Frontal cortex (tissue), 4 donors: Measurements from ENCODE around the gene RNF32. TPM values are rescaled to one million over a fixed set of nuclear protein-coding genes. Genes with fewer than 3 reads are reported as not detected.
A peak's percentile ranks its signal among the peaks of the same experiment; 100 is the strongest.
"Not testable (repeated sequence)": the region's sequence is repeated elsewhere in the genome, so short reads cannot be mapped to it uniquely, and the experiment has no call there.

ENCODE experiments used
- DNase-seq, 2 donors: peaks; one replicate each; pipeline ENCODE4 v3.0.0; 2012; ENCODE audit warnings: low spot score in 2 of 2
- FAIRE-seq: peaks from 2 replicates; lab custom pipeline; 2012; peaks lifted over from hg19 to GRCh38; lab: Jason Lieb, UNC
- total RNA-seq: library from RNA; depleted of rRNA; stranded (reverse); fragments of >200 nt; gene quantifications from one replicate; pipeline ENCODE4 v1.2.3, GENCODE V29; 2014
- donor health status: control.
- donor health status: control.
- donor health status: control.

Gene RNF32
- total RNA-seq, 1 donor from 2014 or later = 1.2 TPM

DNA sequence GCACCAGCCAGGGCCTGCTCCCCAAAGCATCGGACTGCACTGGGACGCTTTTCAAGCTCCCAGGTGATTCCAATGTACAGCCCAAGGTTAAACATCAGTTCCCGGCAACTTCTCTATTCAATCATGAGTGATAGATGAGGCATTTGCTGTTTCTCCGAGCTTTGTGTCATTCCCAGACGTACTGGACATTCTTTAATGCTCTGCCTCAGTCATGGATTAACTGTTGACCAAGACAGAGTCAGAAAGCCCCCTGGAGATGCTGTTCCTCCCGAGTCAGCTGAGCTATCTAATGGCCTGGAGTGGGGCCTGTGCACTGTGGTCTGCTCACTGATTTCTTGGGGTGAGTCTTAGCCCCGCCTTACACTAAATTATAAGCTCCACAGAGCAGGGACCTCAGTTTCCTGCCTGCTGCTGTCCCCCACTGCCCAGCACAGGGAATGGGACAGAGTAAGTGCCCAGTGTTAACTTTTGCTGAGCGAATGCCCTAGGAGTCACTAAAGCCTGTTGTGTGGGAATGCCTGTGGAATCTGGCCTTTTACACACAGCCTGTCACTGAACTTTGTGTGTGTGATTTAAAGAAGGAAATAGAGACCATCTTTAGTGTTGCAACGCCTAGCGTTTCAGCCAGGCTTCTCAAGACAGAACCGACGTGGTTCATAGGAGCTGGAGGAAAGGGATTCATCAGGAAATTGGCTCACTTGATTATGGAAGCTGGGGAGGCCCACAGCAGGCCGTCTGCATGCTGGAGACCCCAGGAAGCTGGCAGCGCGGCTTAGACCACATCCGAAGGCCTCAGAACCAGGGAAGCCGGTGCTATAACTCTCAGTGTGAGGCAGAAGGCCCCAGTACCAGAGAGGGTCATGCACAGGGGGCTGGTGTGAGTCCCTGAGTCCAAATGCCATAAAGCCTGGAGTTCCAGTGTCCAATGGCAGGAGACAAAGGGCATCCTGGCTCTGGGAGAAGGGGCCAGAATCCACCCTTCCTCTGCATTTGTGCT is 29.3 kb upstream of the RNF32 start:
- no peak for DNase-seq
- no peak for FAIRE-seq

DNA sequence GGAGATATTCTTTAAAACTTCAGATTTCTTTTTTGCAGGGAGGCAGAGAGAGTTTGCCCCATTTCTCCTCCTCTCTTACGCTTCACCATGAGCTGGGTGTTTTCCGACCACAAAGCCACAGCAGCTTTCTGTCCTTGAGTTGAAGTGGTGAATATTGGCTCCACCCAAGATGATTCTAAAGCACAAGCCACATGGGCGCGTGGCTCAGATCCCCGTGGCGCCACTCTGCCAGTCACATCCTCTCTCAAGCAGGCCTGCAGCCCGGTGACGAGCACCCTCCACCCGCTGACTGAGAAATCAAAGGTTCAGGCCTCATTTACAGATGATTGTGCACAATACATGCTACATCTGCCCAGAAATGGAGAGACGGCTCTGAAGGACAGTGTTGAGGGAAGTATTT is 27.6 kb upstream of the RNF32 start:
- DNase-seq = no peak
- no peak for FAIRE-seq

DNA sequence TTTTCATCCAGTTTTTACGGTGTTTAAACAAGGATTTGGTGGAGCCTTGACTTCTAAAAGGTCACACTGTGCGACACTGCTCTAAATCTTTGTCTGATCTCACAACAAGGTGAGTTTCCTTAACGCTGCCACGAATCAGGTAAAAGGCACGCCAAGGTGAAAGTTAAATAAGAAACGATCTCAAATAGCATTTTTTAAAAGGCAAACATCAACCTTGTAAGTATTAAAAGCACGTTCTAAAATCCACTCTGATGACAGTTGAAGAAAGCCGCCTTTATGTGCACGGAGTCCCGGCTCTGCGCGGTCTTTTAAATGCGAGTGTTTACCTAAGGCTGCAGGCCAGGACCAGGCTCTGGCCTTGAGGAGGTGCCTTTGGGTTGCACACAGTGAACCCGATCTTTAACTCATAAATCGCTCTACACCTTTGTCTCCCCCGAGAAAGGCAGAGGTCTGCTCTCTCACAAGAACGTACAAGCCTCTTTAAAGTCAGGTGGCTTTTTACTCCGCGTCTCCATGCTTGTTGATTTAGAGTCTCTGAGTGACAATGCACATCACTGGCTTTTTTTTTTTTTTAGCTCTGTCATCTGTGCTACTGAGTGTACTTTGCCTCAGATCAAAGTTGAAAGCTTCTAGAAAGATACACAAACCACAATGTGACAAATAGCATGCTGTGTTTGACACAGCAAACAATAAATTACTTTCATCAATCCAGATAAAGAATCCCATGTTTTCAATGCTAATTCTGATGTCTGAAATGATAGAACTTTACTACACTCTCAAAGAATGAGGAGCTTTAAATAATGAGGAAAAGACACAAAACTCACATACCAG is 25.9 kb upstream of the RNF32 start:
- DNase-seq = no peak
- no peak for FAIRE-seq

DNA sequence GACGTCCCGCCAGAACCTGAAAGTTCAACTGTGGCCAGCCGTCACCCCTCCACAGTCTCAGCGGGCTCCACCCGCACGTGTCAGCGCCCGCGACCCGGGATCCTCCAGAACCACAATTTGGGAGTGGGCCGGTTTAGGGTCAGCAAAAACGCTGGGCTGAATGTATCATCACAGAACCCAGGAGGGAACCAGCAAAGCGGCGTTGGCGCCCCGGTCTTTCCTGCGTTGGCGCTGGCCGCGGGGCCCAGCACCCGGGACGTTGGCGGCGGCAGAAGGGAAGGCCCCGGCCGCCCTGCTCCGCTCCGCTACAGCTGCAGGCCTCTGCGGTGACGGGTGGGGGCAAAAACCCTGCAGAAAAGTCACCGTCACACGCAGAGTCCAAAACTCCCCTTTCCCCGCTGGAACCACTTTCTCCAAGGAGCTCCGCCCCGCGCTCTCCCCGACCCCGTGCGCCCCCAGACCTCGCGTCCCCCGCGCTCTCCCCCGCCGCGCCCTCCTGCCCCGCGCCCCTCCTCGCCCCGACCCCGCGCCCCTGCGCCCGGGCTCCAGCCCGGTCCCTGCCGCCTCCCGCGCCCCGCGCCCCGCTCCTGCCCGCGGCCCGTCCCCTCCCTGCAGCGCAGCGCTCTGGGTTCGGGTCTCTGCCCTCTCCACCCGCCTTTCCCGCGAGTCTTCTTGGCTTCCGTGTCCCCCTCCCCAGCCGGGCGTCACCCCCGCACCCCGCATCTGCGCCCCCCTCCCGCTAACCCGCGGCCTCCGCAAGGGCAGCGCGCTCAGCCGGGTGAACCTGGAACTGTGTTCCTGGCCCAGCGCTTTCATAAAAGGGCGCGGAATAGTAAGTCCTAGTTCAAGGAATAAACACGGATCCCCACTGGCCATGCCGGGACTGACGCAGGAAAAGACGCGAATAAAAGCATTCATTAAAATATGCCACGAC is 24.0 kb upstream of the RNF32 start:
- DNase-seq (peak in 1 of 2 donors; percentile 52), FAIRE-seq (no peak)

DNA sequence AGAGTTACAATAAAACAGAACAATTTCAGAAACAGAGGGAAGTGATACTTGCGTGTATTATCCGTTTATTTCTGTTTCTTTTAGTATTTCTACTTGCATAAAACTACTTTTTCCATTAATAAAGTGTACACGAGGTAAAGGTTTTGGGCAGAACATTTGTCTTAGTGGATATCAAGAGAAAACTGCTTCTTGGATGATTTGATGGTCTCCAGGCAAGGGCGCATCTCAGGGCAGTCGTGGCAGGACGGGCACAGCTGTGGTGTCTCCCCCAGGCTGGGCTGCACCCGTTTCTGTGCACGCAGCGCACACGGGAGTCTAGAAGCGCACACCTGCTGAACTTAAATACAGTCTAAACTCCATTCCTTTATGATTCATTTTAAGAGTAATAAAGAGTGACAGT is 23.4 kb upstream of the RNF32 start:
- no peak for DNase-seq
- FAIRE-seq = no peak

DNA sequence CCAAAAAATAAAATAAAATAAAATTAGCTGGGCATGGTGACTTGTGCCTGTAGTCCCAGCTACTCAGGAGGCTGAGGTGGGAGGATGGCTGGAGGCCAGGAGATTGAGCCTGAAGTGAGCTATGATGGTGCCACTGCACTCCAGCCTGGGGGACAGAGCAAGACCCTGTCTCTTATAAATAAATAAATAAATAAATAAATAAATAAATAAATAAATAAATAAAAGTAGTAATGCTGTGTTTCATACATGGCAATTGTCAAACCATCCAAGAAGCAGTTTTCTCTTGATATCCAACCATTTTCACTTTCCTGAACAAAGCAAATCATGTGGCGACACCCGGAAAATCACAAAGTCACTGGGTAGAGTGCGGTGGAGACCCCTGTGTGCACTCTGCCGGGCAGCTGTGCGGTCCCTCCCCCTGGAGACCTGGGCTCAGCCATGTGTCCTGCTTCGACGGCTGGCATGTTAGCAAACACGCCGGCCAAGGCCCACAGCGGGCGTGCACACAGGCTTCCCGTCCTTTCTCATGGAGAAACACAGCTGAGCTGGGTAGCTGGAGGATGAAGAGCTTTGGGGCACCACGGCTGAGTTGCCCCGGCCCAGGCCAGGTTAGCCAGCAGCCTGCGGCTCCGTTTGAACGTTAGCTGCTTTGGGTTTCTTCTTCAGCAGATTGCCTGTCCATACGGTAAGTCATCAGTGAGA is 22.3 kb upstream of the RNF32 start:
- DNase-seq (no peak), FAIRE-seq (no peak)

DNA sequence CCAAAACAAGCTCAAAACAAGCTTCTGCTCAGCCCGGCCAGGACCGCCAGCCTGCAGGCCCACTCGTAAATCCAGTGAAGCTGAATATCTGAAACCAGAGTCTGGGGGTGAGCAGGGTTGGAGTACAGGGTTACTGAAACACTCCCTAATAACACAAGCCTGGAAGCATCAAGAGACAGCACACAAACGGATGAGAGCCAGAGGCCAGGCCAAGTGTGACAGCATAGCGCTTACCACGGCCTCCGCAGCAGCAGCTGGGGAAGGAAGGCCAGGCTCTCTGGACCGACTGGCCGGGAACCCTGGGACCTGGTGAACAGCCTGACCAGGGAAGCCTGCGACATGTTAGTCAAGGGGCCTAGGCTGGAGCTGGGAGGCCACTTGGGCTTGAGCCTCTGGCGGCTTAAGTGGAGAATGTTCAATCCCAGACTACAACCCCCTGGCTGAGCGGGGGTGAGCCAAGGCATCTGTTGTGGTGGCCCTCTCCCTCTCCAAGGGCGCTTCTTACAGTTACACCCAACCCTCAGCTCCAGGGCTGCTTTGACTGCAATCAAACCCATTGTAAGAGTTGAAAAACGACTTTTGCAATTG is 21.7 kb upstream of the RNF32 start:
- FAIRE-seq = no peak

DNA sequence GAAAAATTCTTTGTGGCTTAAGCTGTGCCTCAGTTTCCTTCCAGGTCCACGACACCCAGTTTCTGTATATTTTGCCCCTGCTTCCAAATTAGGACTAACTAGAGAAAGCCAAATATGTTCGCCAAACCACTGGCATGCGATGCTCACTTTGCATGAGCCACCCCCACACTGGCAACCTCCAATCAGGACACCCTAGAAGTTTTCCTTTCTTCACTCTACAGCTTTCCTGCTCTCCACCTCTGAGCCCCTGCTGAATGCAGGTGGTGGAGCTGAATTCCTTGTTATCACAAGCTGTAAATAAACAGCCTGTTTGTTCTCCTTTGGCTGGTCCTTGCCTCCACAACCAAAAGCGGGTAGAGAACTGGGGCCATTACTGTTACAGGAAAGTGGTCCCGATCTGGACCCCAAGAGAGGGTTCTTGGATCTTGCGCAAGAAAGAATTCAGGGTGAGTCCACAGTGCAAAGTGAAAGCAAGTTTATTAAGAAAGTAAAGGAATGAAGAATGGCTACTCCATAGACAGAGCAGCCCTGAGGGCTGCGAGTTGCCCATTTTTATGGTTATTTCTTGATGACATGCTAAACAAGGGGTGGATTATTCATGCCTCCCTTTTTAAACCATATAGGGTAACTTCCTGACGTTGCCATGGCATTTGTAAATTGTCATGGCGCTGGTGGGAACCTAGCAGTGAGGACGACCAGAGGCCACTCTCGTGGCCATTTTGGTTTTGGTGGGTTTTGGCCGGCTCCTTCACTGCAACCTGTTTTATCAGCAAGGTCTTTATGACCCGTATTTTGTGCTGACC is 20.9 kb upstream of the RNF32 start:
- DNase-seq, FAIRE-seq: not testable (repeated sequence)

More for the DNA sequence above, 21.7 kb upstream of the RNF32 start:
- DNase-seq = no peak

DNA sequence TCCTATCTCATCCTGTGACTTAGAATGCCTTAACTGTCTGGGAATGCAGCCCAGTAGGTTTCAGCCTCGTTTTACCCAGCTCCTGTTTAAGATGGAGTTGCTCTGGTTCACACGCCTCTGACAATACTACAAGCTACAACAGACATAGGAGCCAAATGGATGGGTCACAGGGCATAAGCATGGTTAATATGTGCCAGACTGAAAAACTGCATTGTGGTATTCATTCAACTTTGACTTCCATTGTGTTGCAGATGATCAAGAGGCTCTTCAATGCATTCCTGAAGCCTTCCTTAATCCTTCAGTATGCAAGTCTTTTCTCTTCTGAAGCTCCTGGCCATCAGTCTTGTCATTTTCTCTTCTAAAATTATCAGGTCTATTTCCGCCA is 20.3 kb upstream of the RNF32 start:
- no peak for FAIRE-seq
- DNase-seq = no peak

DNA sequence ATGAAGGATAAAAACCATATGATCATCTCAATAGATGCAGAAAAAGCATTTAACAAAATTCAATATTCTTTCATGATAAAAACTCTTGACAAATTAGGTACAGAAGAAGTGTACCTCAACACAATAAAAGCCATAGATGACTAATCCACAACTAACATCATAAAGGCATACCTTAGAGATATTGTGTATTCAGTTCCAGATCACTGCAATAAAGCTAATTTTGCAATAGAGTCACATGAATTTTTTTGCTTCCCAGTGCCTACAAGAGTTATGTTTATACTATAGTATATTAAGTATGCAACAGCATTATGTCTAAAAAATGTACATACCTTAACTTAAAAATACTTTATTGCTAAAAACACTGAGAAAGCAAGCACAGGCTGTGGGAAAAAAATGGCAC is 18.9 kb upstream of the RNF32 start:
- FAIRE-seq = no peak
- no peak for DNase-seq

DNA sequence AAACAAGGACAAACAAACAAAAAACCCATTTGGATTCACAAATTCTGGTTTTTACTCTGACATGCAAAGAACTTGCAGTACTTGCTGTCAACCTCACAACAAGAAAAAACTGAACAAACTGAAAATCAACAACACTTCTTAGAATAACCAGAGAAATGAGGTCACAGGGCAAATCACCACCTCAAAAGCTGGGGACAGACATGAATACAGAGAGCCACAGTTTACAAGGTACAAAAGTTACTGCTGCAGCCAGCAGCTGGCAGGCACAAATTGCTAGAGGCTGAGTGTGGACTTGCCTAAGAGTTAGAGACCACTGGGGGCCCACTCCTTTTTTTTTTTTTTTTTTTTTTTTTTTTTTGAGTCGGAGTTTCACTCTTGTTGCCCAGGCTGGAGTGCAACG is 15.0 kb upstream of the RNF32 start:
- DNase-seq (no peak), FAIRE-seq (no peak)

DNA sequence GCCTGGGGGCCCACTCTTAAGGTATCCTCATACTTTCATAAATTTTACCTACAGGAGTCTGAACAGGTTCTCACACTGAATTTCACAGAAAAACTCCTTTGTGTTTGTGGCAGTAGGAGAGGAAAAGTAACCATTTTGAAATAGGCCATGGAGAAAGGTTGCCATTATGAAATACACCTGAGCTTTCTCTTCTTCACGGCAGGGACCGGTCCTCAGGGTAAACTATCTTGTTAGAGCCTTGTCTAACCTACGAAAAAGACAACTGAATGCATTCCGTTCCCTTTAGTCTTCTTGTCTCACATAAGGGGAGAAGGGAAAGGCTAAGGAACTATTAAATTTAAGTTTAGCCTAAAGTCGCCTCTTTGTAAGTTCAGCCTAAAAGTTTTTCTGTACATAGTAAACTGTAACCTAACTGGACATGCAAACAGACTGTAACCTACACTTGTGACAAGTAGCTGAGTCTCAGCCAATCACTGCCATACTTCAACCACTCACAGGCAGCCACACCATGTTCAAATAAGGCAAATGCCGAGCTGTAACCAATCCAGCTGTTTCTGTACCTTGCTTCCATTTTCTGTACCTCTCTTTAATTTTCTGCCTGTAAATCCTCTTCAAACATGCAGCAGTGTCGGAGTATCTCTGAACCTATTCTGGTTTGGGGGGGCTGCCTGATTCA is 14.2 kb upstream of the RNF32 start:
- FAIRE-seq (no peak), DNase-seq (no peak)

DNA sequence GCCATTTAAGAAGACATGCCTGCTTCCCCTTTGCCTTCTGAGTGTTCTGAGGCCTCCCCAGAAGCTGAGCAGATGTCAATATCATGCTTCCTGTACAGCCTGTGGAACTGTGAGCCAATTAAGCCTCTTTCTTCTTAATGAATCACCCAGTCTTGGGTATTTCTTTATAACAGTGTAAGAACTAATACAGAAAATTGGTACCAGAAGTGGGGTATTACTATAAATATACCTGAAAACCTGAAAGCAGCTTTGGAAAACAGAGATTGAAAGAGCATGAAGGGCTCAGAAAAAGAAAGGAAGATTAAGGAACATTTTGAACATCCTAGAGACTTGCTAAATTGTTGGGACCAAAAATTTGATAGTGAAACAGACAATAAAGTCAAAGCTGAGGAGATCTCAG is 12.0 kb upstream of the RNF32 start:
- no peak for DNase-seq
- FAIRE-seq = no peak

DNA sequence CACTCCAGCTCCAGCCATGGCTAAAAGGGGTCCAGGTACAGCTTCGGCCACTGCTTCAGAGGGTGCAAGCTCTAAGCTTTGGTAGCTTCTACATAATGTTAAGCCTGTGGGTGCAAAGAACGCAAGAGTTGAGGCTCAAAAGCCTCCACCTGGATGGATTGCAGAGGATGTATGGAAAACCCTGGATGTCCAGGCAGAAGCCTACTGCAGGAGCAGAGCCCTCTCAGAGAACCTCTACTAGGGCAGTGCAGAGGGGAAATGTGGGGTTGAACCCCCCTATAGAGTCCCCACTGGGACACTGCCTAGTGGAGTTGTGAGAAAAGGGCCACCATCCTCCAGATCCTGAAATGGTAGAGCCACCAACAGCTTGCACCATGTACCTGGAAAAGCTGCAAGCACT is 10.7 kb upstream of the RNF32 start:
- DNase-seq = no peak
- no peak for FAIRE-seq

DNA sequence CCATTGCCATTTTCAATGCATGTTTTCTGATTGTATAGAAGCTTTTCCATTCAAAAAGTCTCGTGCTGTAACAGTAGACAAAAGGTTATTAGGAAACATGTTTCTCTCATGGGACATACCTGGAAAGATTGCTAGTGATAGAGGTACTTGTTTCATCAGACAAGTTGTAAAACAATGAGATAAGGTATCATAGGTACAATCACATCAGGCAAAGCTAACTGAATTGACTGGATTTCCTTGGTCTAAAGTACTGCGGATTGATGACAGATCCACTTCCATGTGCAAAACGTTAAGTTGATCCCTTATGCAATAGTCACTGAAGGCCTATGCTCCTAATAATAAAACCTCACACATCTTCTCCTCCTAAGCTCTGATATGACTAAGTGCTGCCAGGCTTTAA is 6.5 kb upstream of the RNF32 start:
- FAIRE-seq (no peak), DNase-seq (no peak)

DNA sequence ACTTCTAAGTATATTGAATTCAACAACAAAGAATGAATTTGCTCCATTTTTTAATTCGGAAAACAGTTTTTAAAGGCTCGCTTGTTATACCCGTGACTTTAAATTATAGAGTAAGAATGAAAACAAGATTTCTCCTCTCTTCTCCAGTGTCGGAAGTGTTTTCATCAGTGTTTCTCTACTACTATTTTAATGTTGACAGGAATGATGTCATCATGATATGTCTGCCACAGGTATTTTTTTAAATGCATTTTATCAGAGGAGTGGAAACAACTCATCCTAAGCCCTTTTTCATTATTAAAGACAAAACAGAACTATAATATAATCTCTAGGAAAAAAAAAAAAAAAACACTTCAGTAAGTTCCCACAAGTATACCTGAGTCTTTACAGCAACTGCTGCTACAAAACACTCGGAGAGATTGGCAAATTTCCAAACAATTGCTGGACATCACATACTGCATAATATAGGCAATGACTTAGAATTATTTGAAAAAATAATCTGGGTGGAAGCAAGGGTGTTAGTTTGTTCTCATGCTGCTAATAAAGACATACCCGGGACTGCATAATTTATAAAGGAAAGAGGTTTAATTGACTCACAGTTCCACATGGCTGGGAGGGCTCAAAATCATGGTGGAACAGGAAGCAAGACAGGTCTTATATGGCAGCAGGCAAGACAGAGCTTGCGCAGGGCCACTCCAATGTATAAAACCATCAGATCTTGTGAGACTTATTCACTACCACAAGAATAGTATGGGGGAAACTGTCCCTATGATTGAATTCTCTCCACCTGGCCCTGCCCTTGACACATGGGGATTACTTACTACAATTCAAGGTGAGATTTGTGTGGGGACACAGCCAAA is 4.8 kb upstream of the RNF32 start:
- FAIRE-seq (no peak), DNase-seq (no peak)

DNA sequence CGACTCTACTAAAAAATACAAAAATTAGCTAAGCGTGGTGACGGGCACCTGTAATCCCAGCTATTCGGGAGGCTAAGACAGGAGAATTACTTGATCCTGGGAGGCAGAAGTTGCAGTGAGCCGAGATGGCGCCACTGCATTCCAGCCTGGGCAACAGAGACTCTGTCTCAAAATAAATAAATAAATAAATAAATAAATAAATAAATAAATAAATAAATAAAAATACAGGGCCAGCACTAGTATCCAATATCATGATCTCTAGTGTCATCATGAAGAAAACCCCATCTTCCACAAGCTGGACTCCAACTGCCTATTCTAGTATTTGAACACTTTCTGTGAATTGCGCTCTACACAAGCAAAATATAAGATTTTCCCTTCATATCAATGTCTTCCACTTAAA is 3.5 kb upstream of the RNF32 start:
- not testable (repeated sequence) for DNase-seq, FAIRE-seq
